Activated CD8-positive, alpha-beta T cell treated with anti-CD3 and anti-CD28 coated beads, Interleukin-2, amount 10 ng/mL, durations not matched to agents 7 days and 5 days (primary cell): ENCODE measurements around the gene TJP2. TPM values are rescaled to one million over a fixed set of nuclear protein-coding genes. Genes with fewer than 3 reads are reported as not detected.

Source experiments
- ATAC-seq: fragments of 150-1000 bp; cut with Tn5 transposase; one replicate; pipeline ENCODE4 v1.10.0; 2021; ENCODE audit warnings: moderate library complexity
- CTCF ChIA-PET: fragments of 350-600 bp; sonication (Branson Sonifier 250); formaldehyde crosslinking; loops from one replicate; lab custom pipeline; 2021; ENCODE audit warnings: antibody characterized with exemption; lab: Charles Lee
- POLR2A ChIA-PET: fragments of 350-600 bp; sonication (Branson Sonifier 250); formaldehyde crosslinking; loops from one replicate; lab custom pipeline; 2021; ENCODE audit warnings: antibody characterized with exemption; lab: Charles Lee
- DNase-seq: peaks from one replicate; pipeline ENCODE4 v3.0.0-alpha.2; 2020
- H3K27ac Mint-ChIP-seq: one replicate; pipeline ENCODE4 v1.8.0; 2021; ENCODE audit warnings: mild to moderate bottlenecking, mixed read lengths
- H3K27me3 Mint-ChIP-seq: one replicate; pipeline ENCODE4 v1.8.0; 2021; ENCODE audit warnings: low read depth, mixed read lengths
- H3K36me3 Mint-ChIP-seq: one replicate; pipeline ENCODE4 v1.8.0; 2021; ENCODE audit warnings: low read depth, mixed read lengths
- H3K4me1 Mint-ChIP-seq: one replicate; pipeline ENCODE4 v1.8.0; 2021; ENCODE audit warnings: low read depth, mixed read lengths
- H3K4me3 Mint-ChIP-seq: one replicate; pipeline ENCODE4 v1.8.0; 2021; ENCODE audit warnings: mild to moderate bottlenecking, mixed read lengths
- H3K9me3 Mint-ChIP-seq: one replicate; pipeline ENCODE4 v1.8.0; 2022; ENCODE audit warnings: mixed read lengths; ENCODE audit not compliant: insufficient read depth
- total RNA-seq, 2 experiments: library from RNA; stranded (reverse); gene quantifications; one replicate each; pipeline ENCODE4 v1.2.3, GENCODE V29; 2021

Gene TJP2
- total RNA-seq, 2 experiments from 2014 or later = 6.2 to 7.0 TPM

DNA sequence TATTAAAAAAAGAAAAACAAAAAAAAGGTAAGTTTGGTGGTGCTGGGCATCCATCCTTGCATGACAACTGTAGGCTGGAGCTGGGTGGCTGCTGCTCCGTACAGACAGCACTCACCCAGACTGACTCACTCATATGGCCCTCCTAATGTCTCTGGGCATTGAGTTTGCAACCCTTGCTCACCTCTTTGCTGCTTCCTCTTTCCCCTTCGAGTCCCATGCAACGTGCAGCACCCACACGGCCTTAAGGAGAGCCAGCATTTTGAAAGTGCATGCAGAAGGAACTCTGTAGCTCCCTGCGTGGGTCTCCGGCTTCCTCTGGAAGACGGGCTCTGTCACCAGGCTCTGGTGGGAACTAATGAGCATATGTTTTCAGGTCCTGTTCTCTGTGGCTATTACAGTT lies 90.4 kb downstream of the TJP2 start:
- Mint-ChIP-seq H3K9me3 (no peaks in the 10 kb centered on the region), H3K27me3 (peaks cover 5% of the 10 kb centered on the region), H3K4me1 (no peaks in the 10 kb centered on the region), H3K27ac (no peak overlapping the region), H3K36me3 (no peaks in the 10 kb centered on the region), H3K4me3 (no peak overlapping the region)
- ChIA-PET CTCF (no interaction called here), POLR2A (no interaction called here)
- DNase-seq (no peak), ATAC-seq (no peak)

DNA sequence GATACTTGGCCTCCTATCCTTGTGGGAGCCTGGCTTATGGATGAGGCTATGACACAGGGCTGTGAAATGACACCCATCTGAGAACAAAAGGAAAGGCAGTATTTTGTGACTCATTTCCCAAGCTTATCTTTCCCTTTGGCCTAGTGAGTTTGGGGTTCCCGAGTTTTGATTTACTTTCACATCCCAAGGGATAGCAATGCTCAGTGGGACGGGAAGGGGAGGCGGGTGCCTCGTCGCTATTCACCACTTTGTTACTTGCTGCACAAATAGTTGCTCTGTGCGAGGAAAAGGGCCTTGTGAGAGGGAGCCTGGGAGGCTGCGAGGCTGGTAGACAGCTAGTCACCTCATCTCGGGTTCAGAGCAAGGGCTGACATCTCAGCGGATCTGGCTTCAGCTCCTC lies 91.8 kb downstream of the TJP2 start:
- Mint-ChIP-seq H3K4me1 (no peaks in the 10 kb centered on the region), H3K36me3 (no peaks in the 10 kb centered on the region), H3K27ac (no peak overlapping the region), H3K4me3 (no peak overlapping the region), H3K9me3 (no peaks in the 10 kb centered on the region), H3K27me3 (peaks cover 5% of the 10 kb centered on the region)
- ChIA-PET POLR2A (no interaction called here), CTCF (no interaction called here)
- DNase-seq (no peak), ATAC-seq (no peak)

DNA sequence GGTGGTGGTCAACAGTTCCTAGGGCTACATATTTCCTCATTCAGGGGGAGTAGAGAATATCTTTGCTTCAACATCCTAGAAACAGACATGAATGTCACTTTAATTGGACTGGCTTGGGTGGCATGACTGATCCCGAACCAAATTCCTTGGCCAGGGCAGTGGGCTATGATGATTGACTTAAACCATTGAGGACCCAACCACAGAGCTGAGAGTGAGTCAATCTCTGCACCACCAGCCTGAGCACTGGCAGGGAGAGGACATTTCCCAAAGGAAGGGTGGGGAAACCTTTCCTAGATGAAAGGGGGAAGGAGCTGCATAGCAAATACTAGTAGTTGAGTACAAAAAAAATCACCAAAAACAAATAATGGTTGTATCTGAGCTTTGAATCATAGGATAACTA lies 98.1 kb downstream of the TJP2 start:
- ATAC-seq (no peak), DNase-seq (no peak)
- Mint-ChIP-seq H3K27me3 (no peaks in the 10 kb centered on the region), H3K4me3 (no peak overlapping the region), H3K27ac (no peak overlapping the region), H3K4me1 (no peaks in the 10 kb centered on the region), H3K9me3 (no peaks in the 10 kb centered on the region), H3K36me3 (no peaks in the 10 kb centered on the region)
- ChIA-PET POLR2A (no interaction called here), CTCF (no interaction called here)

DNA sequence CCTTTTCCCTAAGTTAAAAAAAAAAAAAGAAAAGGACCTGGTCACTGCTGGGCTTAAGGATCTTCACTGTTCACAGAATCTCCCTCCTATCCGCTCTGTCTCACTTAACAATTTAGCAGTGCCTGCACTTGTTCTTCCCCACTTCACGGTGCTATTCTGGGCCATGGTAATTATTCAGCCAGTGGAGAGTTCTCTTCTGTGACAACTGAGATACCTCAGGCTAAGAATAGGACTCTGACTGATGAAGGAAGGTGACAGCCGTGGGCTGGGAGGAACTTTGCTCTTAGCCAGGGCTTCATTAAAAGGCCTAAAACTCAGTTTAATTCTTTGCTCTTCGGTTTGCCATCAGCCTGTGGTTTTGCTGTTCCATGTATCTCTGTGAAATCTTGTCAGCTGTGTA lies 99.1 kb downstream of the TJP2 start:
- Mint-ChIP-seq H3K4me1 (no peaks in the 10 kb centered on the region), H3K4me3 (no peak overlapping the region), H3K9me3 (no peaks in the 10 kb centered on the region), H3K27ac (no peak overlapping the region), H3K27me3 (no peaks in the 10 kb centered on the region), H3K36me3 (no peaks in the 10 kb centered on the region)
- ATAC-seq (no peak), DNase-seq (no peak)
- CTCF ChIA-PET = no interaction called here
- POLR2A ChIA-PET = no interaction called here

DNA sequence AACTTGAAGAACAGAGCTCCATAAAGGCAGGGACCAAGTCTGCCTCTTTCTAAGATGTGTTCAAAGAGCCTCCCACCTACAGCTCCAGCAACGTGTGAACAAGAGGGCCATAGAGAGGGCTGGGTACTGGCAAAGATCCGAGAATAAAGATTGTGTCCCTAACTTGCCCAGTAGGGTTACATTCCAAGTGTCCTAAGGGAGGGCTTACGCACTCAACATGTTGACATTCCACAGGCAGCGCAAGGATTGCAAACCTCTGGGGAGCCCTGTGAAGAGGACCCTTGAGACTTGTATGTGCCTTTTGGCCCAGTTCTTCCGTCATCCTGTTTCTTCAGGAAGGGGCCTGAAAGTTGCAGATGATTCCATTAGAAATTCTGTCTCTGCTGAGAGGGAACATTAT lies 102.7 kb downstream of the TJP2 start:
- no peaks in the 10 kb centered on the region for H3K27me3 Mint-ChIP-seq
- H3K27ac Mint-ChIP-seq = no peak overlapping the region
- no peaks in the 10 kb centered on the region for H3K4me1 Mint-ChIP-seq
- ChIA-PET POLR2A (no interaction called here), CTCF (no interaction called here)
- H3K36me3 Mint-ChIP-seq = no peaks in the 10 kb centered on the region
- no peak for ATAC-seq
- no peak for DNase-seq
- H3K4me3 Mint-ChIP-seq = no peak overlapping the region
- no peaks in the 10 kb centered on the region for H3K9me3 Mint-ChIP-seq

DNA sequence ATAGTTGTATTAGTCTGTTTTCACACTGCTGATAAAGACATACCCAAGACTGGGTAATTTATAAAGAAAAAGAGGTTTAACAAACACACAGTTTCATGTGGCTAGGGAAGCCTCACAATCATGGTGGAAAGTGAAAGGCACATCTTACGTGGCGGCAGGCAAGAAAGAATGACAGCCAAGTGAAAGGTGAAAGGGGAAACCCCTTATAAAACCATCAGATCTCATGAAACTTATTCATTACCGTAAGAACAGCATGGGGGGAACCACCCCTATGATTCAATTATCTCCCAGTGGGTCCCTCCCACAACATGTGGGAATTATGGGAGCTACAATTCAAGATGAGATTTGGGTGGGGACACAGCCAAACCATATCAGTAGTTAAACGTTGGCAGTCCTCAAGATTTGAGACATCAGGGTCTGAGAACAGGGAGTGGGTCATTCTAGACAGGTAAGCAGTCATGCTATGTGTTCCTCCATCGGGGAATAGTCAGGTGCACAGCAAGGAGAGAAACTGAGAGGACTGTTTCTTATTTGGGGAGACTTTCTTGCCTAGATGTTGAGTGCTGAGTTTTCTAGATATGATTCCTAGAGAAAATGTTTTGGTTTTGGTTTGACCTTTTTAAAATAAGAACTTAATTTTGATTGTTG lies 105.1 kb downstream of the TJP2 start:
- no peak for ATAC-seq
- Mint-ChIP-seq H3K4me3 (no peak overlapping the region), H3K4me1 (no peaks in the 10 kb centered on the region), H3K27ac (no peak overlapping the region), H3K36me3 (no peaks in the 10 kb centered on the region), H3K27me3 (peaks cover 2% of the 10 kb centered on the region), H3K9me3 (no peaks in the 10 kb centered on the region)
- ChIA-PET POLR2A (no interaction called here), CTCF (no interaction called here)
- DNase-seq = no peak

DNA sequence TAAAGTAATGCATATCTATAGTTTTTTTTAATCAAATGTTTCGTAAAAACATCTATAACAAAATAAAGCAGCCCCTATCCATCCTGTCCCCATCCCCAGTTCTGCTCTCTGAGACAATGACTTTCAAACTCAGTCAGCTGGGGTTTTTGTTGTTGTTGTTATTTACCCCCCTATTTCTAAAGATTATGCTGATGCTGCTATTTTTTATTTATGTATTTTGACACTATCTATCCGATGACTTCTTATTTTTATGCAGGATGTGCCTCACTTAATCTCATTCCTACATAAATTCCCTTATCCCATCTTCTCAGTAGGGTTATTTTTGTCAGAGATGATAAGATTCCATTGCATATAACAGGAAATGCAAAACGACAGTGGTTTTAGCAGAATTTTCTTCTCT lies 105.7 kb downstream of the TJP2 start:
- DNase-seq (no peak), ATAC-seq (no peak)
- no peaks in the 10 kb centered on the region for H3K9me3 Mint-ChIP-seq
- H3K27ac Mint-ChIP-seq = no peak overlapping the region
- no peak overlapping the region for H3K4me3 Mint-ChIP-seq
- ChIA-PET CTCF (no interaction called here), POLR2A (no interaction called here)
- H3K36me3 Mint-ChIP-seq = no peaks in the 10 kb centered on the region
- peaks cover 3% of the 10 kb centered on the region for H3K27me3 Mint-ChIP-seq
- no peaks in the 10 kb centered on the region for H3K4me1 Mint-ChIP-seq

DNA sequence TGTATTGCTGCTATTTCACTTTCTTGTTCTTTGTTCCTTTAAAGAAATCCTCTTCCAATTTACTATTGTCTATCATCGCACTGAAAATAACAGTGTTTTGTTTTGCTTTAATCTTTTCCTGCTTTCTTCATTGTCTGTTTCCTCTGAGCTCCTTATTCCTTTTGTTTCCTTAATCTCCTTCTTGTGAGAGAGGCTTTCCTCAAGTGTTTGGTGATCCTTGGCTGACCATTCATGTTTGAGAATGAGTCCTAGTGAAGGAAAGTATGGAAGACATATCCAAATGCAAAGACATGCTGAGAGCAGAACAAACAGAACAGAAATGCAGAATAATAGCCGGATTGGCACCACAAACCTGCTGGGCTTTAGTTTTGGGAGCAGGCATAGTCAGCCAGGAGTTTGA lies 108.9 kb downstream of the TJP2 start:
- Mint-ChIP-seq H3K4me3 (no peak overlapping the region), H3K36me3 (no peaks in the 10 kb centered on the region), H3K27ac (no peak overlapping the region), H3K27me3 (peaks cover 10% of the 10 kb centered on the region), H3K4me1 (no peaks in the 10 kb centered on the region), H3K9me3 (no peaks in the 10 kb centered on the region)
- POLR2A ChIA-PET = no interaction called here
- DNase-seq (no peak), ATAC-seq (no peak)
- CTCF ChIA-PET = no interaction called here

DNA sequence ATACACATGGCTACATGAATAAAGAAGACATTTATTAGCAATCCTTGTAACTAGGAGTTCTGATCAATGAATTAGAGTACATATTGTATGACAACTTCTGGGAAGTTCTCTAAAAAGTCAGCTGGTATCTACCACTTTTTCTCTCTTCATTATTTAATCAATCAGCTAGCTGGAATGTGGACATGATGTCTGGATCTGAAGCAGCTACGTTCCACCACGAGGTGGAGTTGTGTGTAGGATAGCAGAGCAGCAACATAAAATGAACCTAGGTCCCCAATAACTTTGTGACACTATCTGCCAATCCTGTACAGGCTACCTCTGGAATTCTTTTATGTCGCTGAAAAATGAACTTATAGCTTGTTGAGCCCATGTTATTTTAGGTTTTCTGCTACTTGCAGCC lies 118.0 kb downstream of the TJP2 start:
- DNase-seq (no peak), ATAC-seq (no peak)
- ChIA-PET CTCF (no interaction called here), POLR2A (no interaction called here)
- Mint-ChIP-seq H3K4me3 (no peak overlapping the region), H3K27me3 (peaks cover 2% of the 10 kb centered on the region), H3K4me1 (no peaks in the 10 kb centered on the region), H3K36me3 (no peaks in the 10 kb centered on the region), H3K27ac (no peak overlapping the region), H3K9me3 (no peaks in the 10 kb centered on the region)

DNA sequence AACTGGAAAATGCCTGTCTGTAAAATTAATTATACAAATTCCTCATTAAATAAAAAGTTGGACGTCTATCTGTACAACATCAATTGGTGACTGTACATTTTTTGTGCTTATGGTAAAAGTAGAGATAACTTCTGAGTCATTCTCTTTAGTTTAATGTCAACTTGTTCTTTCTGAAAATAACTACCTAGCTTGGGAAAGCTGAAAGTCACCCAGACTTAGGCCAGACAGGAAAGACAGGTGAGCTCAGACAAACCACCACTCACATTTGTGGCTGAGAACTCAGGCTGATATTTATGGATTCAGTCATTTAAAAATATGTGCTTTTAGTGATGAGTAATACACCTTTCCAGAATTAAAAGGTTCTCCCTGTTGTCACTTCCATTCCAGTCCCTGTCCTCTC lies 119.1 kb downstream of the TJP2 start:
- ChIA-PET POLR2A (no interaction called here), CTCF (no interaction called here)
- Mint-ChIP-seq H3K4me1 (no peaks in the 10 kb centered on the region), H3K9me3 (no peaks in the 10 kb centered on the region), H3K36me3 (no peaks in the 10 kb centered on the region), H3K27me3 (peaks cover 2% of the 10 kb centered on the region), H3K4me3 (no peak overlapping the region), H3K27ac (no peak overlapping the region)
- ATAC-seq (no peak), DNase-seq (no peak)

DNA sequence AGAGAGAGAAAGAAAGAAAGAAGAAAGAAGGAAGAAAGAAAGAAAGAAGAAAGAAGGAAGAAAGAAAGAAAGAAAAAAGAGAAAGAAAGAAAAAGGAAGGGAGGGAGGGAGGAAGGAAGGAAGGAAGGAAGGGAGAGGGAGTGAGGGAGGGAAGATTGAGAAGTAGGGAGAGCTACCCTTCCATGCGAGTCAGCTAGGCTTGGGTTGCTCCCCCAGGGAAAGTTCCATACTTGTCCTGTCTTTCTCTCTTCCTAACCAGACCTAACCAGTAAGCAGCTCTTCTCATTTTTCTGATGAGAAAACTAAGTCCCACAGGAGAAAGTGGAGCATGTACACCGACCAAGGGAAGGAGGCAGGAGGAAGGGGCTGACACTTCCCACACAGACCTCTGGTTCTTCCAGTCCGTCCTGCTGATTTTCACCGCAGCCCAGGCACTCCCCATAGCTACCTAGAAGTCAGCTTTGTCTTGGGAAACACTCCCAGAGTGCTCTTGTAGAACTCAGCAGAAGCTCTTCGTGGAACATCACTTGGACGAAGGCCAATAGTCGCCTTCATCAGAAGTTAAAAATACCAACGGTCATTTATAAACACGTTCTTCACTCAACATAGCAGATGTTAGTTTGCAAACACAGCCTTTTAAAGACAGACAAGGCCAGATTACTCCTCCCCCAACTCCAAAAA lies 121.9 kb downstream of the TJP2 start:
- DNase-seq (no peak), ATAC-seq (no peak)
- Mint-ChIP-seq H3K4me3 (no peak overlapping the region), H3K27me3 (peaks cover 2% of the 10 kb centered on the region), H3K27ac (no peak overlapping the region), H3K36me3 (no peaks in the 10 kb centered on the region), H3K9me3 (no peaks in the 10 kb centered on the region), H3K4me1 (no peaks in the 10 kb centered on the region)
- ChIA-PET POLR2A (no interaction called here), CTCF (no interaction called here)

DNA sequence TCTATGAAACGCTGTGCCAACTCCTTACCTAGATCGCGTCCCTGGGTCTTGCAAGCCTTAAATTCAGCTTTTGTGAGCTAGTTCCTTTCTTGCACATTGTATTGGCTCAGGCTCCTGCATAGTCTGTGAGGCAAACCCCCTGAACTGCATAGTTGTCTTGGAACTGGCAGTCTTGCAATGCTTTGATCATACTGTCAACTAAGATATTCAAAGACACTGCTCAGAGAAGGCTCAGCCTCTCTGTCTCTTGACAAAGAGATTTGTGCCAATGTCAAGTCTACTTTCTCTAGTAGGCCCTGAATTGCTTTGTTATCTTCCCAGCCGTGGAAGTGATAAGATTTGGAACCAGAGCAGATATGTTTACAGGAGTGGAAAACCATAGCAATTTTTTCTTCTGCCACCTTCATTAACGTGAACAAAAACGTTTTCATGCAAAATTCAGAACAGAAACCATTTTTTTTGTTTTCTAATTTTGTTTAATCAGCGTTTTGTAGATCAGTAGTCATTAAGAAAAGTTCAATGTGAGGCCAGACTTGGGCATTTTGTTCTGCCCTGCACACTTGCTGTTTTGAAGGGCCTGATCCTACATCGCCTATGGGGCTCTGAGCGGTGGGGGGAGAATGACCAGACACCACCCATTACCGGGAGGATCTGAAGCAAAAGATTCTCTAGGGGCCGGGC lies 123.4 kb downstream of the TJP2 start:
- ATAC-seq = no peak
- no peak for DNase-seq
- no peaks in the 10 kb centered on the region for H3K36me3 Mint-ChIP-seq
- no peak overlapping the region for H3K4me3 Mint-ChIP-seq
- H3K4me1 Mint-ChIP-seq = no peaks in the 10 kb centered on the region
- no peaks in the 10 kb centered on the region for H3K9me3 Mint-ChIP-seq
- ChIA-PET POLR2A (no interaction called here), CTCF (no interaction called here)
- peaks cover under 1% of the 10 kb centered on the region for H3K27me3 Mint-ChIP-seq
- no peak overlapping the region for H3K27ac Mint-ChIP-seq
